Right atrium auricular region (tissue), 2 donors: ENCODE results near the gene SH3BP5L. TPM values are rescaled to one million over a fixed set of nuclear protein-coding genes. Genes with fewer than 3 reads are reported as not detected.

ENCODE experiments used
- DNase-seq: peaks from one replicate; pipeline ENCODE4 v3.0.0-alpha.2; 2019; ENCODE audit warnings: low spot score
- H3K27ac ChIP-seq, 2 donors: fragments of 200-600 bp; sonication (generic); 1 replicate in 1 of 2; 2 replicates in 1 of 2; pipeline ENCODE4 v1.5.1; 2016 to 2019
- H3K27me3 ChIP-seq, 2 donors: fragments of 200-600 bp; sonication (generic); one replicate each; pipeline versions ENCODE4 v1.5.1 to v1.6.0; 2017 to 2019
- H3K36me3 ChIP-seq: fragments of 200-600 bp; sonication (generic); one replicate; pipeline ENCODE4 v1.5.1; 2016
- H3K4me1 ChIP-seq, 2 donors: fragments of 200-600 bp; sonication (generic); one replicate each; pipeline versions ENCODE4 v1.5.1 to v1.6.0; 2017 to 2019
- H3K4me3 ChIP-seq, 2 donors: fragments of 200-600 bp; sonication (generic); 1 replicate in 1 of 2; 2 replicates in 1 of 2; pipeline ENCODE4 v1.5.1; 2017 to 2019; ENCODE audit warnings: mild to moderate bottlenecking in 1 of 2, moderate library complexity in 1 of 2
- H3K9me3 ChIP-seq, 2 donors: fragments of 200-600 bp; sonication (generic); one replicate each; pipeline ENCODE4 v1.5.1; 2019
- CTCF ChIP-seq, 2 donors: fragments of 200-600 bp; sonication (generic); IDR thresholded peaks; one replicate each; pipeline ENCODE4 v1.5.1; 2019; ENCODE audit warnings: antibody characterized with exemption in 2 of 2
- total RNA-seq, 2 donors: library from RNA; depleted of rRNA; stranded (reverse); fragments of >200 nt; gene quantifications; one replicate each; pipeline ENCODE4 v1.1.0, GENCODE V29; 2016

The SH3BP5L gene
- total RNA-seq, 2 donors from 2014 or later, result 13.6 to 18.5 TPM

GRCh38 chr1:248820041-248820585, 5.6 kb downstream of the SH3BP5L start:
- Histone ChIP-seq H3K9me3 (no peaks in the 10 kb centered on the region), H3K27me3 (no peaks in the 10 kb centered on the region), H3K36me3 (peaks cover 31% of the 10 kb centered on the region), H3K27ac (peak overlapping the region in 1 of 2 donors; percentile 68), H3K4me3 (no peak overlapping the region), H3K4me1 (peaks cover 5 to 62% of the 10 kb centered on the region in 2 donors)
- DNase-seq, result peak; percentile 57
- no peak for TF ChIP-seq CTCF (IDR thresholded peaks at IDR 0.05)

GRCh38 chr1:248818505-248819374, 7.0 kb downstream of the SH3BP5L start:
- DNase-seq, result peak; percentile 57
- Histone ChIP-seq H3K27me3 (no peaks in the 10 kb centered on the region), H3K4me3 (no peak overlapping the region), H3K27ac (peak overlapping the region in 1 of 2 donors; percentile 17), H3K36me3 (peaks cover 44% of the 10 kb centered on the region), H3K4me1 (peaks cover 5 to 49% of the 10 kb centered on the region in 2 donors), H3K9me3 (no peaks in the 10 kb centered on the region)
- no peak for TF ChIP-seq CTCF (IDR thresholded peaks at IDR 0.05)

GRCh38 chr1:248817065-248817464, 8.7 kb downstream of the SH3BP5L start:
- Histone ChIP-seq H3K36me3 (peaks cover 52% of the 10 kb centered on the region), H3K4me1 (peaks cover 5 to 32% of the 10 kb centered on the region in 2 donors), H3K27ac (no peak overlapping the region), H3K4me3 (no peak overlapping the region), H3K27me3 (no peaks in the 10 kb centered on the region), H3K9me3 (no peaks in the 10 kb centered on the region)
- no peak for TF ChIP-seq CTCF (IDR thresholded peaks at IDR 0.05)
- DNase-seq, result peak; percentile 46

GRCh38 chr1:248816042-248816851, 9.5 kb downstream of the SH3BP5L start:
- no peaks in the 10 kb centered on the region for H3K9me3 ChIP-seq
- peaks cover 60% of the 10 kb centered on the region for H3K36me3 ChIP-seq
- peak; percentile 43 for DNase-seq
- H3K27ac ChIP-seq, result no peak overlapping the region
- H3K4me3 ChIP-seq, result no peak overlapping the region
- H3K4me1 ChIP-seq, result peaks cover 5 to 27% of the 10 kb centered on the region in 2 donors
- no peak for TF ChIP-seq CTCF (IDR thresholded peaks at IDR 0.05)
- no peaks in the 10 kb centered on the region for H3K27me3 ChIP-seq

- H3K4me1 ChIP-seq, result peaks cover 5 to 27% of the 10 kb centered on the region in 2 donors
- H3K36me3 ChIP-seq, result peaks cover 64% of the 10 kb centered on the region
- TF ChIP-seq CTCF (IDR thresholded peaks at IDR 0.05), result no peak
These were observed 10.2 kb downstream of the SH3BP5L start for GRCh38 chr1:248815407-248816034.

More at GRCh38 chr1:248815407-248816034, 10.2 kb downstream of the SH3BP5L start:
- no peaks in the 10 kb centered on the region for H3K9me3 ChIP-seq
- peak; percentile 21 for DNase-seq
- no peak overlapping the region for H3K4me3 ChIP-seq
- no peak overlapping the region for H3K27ac ChIP-seq
- H3K27me3 ChIP-seq, result no peaks in the 10 kb centered on the region
